ENCODE measurements around the gene CLDN14.

Gene CLDN14

GRCh38 chr21:36464590-36464989 lies 15.3 kb downstream of the CLDN14 start:
- no peak for TF ChIP-seq CTCF (IDR thresholded peaks at IDR 0.05; ENCODE audit: low read depth, low read length)

GRCh38 chr21:36463991-36464390 lies 15.9 kb downstream of the CLDN14 start:
- no peak for TF ChIP-seq CTCF (IDR thresholded peaks at IDR 0.05; ENCODE audit: low read depth, low read length)
- in situ Hi-C loops (cut with HindIII; ENCODE audit: low sequenced_read_pairs) = no loop called here
- no peak for DNase-seq (ENCODE audit: low read depth, low spot score)
- no peak overlapping the region for H3K4me3 ChIP-seq (ENCODE audit: low read depth, low read length)

More at GRCh38 chr21:36464590-36464989, 15.3 kb downstream of the CLDN14 start:
- in situ Hi-C loops (cut with HindIII; ENCODE audit: low sequenced_read_pairs) = no loop called here
- H3K4me3 ChIP-seq (ENCODE audit: low read depth, low read length) = no peak overlapping the region
- DNase-seq (ENCODE audit: low read depth, low spot score) = no peak

DNA sequence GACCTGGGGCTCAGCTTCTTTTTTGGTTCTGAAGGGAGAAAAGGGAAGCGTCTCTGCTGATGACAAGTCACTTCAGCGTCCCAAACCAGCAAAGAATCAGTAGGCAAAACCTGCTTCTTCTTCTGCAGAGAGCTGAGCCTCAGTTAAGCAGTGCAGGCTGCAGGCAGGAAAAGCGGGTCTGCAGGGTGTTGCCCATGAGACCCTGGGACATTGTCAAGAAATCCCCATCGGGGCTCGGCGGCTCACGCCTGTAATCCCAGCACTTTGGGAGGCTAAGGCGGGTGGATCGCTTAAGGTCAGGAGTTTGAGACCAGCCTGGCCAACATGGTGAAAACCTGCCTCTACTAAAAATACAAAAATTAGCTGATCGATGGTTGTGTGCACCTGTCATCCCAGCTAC lies 16.7 kb downstream of the CLDN14 start:
- in situ Hi-C loops (cut with HindIII; ENCODE audit: low sequenced_read_pairs) = no loop called here
- DNase-seq (ENCODE audit: low read depth, low spot score) = no peak

GRCh38 chr21:36461918-36462486 lies 17.9 kb downstream of the CLDN14 start:
- in situ Hi-C loops (cut with HindIII; ENCODE audit: low sequenced_read_pairs) = no loop called here

More for the DNA sequence above, 16.7 kb downstream of the CLDN14 start:
- no peak overlapping the region for H3K4me3 ChIP-seq (ENCODE audit: low read depth, low read length)
- TF ChIP-seq CTCF (IDR thresholded peaks at IDR 0.05; ENCODE audit: low read depth, low read length) = no peak

GRCh38 chr21:36461277-36461917 lies 18.5 kb downstream of the CLDN14 start:
- DNase-seq (ENCODE audit: low read depth, low spot score) = no peak
- no peak for TF ChIP-seq CTCF (IDR thresholded peaks at IDR 0.05; ENCODE audit: low read depth, low read length)
- H3K4me3 ChIP-seq (ENCODE audit: low read depth, low read length) = no peak overlapping the region
- in situ Hi-C loops (cut with HindIII; ENCODE audit: low sequenced_read_pairs) = no loop called here

More at GRCh38 chr21:36461918-36462486, 17.9 kb downstream of the CLDN14 start:
- H3K4me3 ChIP-seq (ENCODE audit: low read depth, low read length) = no peak overlapping the region
- TF ChIP-seq CTCF (IDR thresholded peaks at IDR 0.05; ENCODE audit: low read depth, low read length) = no peak
- no peak for DNase-seq (ENCODE audit: low read depth, low spot score)

- in situ Hi-C loops (cut with HindIII; ENCODE audit: low sequenced_read_pairs) = no loop called here
- H3K4me3 ChIP-seq (ENCODE audit: low read depth, low read length) = no peak overlapping the region
- no peak for DNase-seq (ENCODE audit: low read depth, low spot score)
- no peak for TF ChIP-seq CTCF (IDR thresholded peaks at IDR 0.05; ENCODE audit: low read depth, low read length)
Measured at GRCh38 chr21:36460866-36461265, 19.1 kb downstream of the CLDN14 start.
